HepG2 (cell line): Measurements from ENCODE around the gene MYO18A. TPM values are rescaled to one million over a fixed set of nuclear protein-coding genes. Genes with fewer than 3 reads are reported as not detected.

Experiments
- ARNT2 ChIP-seq: sonication (generic); formaldehyde crosslinking; IDR thresholded peaks from 2 replicates; pipeline ENCODE4 v1.8.0; 2022; ENCODE audit warnings: mild to moderate bottlenecking, low read depth, missing genetic modification reagents, moderate library complexity
- CREM ChIP-seq, 2 experiments: sonication (generic) in 1 of 2; formaldehyde crosslinking in 1 of 2; IDR thresholded peaks; 2 replicates each; pipeline versions ENCODE4 v1.4.0 to v1.6.1; 2016 to 2020; ENCODE audit warnings: antibody characterized with exemption in 1 of 2, mild to moderate bottlenecking in 1 of 2, missing genetic modification reagents in 1 of 2
- FOXK1 ChIP-seq: sonication (generic); formaldehyde crosslinking; IDR thresholded peaks from 2 replicates; pipeline ENCODE4 v1.4.0; 2020; ENCODE audit warnings: low read depth, missing genetic modification reagents, borderline replicate concordance
- GABPA ChIP-seq, 2 experiments: IDR thresholded peaks; 2 replicates each; pipeline ENCODE4 v1.6.1; 2011 to 2016; ENCODE audit warnings: low read depth in 2 of 2, low read length in 1 of 2, missing biosample characterization in 1 of 2, missing genetic modification characterization in 1 of 2
- JUN ChIP-seq: sonication (generic); formaldehyde crosslinking; IDR thresholded peaks from 2 replicates; pipeline ENCODE4 v1.4.0; 2020; ENCODE audit warnings: mild to moderate bottlenecking, missing genetic modification reagents
- KDM3A ChIP-seq: IDR thresholded peaks from 2 replicates; pipeline ENCODE4 v1.6.1; 2018; ENCODE audit warnings: low read depth, missing compliant biosample characterization
- KDM6A ChIP-seq: IDR thresholded peaks from 2 replicates; pipeline ENCODE4 v1.6.1; 2016; ENCODE audit warnings: low read depth
- SP2 ChIP-seq: sonication (generic); formaldehyde crosslinking; IDR thresholded peaks from 2 replicates; pipeline ENCODE4 v1.5.1; 2020; ENCODE audit warnings: mild to moderate bottlenecking, missing genetic modification reagents
- SP5 ChIP-seq: IDR thresholded peaks from 2 replicates; pipeline ENCODE4 v1.6.1; 2016; ENCODE audit warnings: low read depth, borderline replicate concordance
- TAF1 ChIP-seq: sonication (generic); formaldehyde crosslinking; IDR thresholded peaks from 2 replicates; pipeline ENCODE4 v1.4.0; 2020; ENCODE audit warnings: missing genetic modification reagents
- ZNF34 ChIP-seq: sonication (generic); formaldehyde crosslinking; IDR thresholded peaks from 2 replicates; pipeline ENCODE4 v1.4.0; 2020; ENCODE audit warnings: mild to moderate bottlenecking, missing genetic modification reagents, borderline replicate concordance
- ZNF510 ChIP-seq: sonication (generic); formaldehyde crosslinking; IDR thresholded peaks from 2 replicates; pipeline ENCODE4 v1.4.0; 2020; ENCODE audit warnings: low read depth, mild to moderate bottlenecking, missing genetic modification reagents
- ZNF775 ChIP-seq: sonication (generic); formaldehyde crosslinking; IDR thresholded peaks from 2 replicates; pipeline ENCODE4 v1.4.0; 2020; ENCODE audit warnings: missing genetic modification reagents, mild to moderate bottlenecking, moderate library complexity, borderline replicate concordance
- ZNF782 ChIP-seq: sonication (generic); formaldehyde crosslinking; IDR thresholded peaks from 2 replicates; pipeline ENCODE4 v1.4.0; 2020; ENCODE audit warnings: missing genetic modification reagents, mild to moderate bottlenecking, borderline replicate concordance
- ZNF788 ChIP-seq: sonication (generic); formaldehyde crosslinking; IDR thresholded peaks from 2 replicates; pipeline ENCODE4 v1.5.0; 2020; ENCODE audit warnings: mild to moderate bottlenecking, missing genetic modification reagents, borderline replicate concordance
- ZNF891 ChIP-seq: sonication (generic); formaldehyde crosslinking; IDR thresholded peaks from 2 replicates; pipeline ENCODE4 v1.5.0; 2020; ENCODE audit warnings: mild to moderate bottlenecking, missing genetic modification reagents
- polyA plus RNA-seq, 8 experiments: library from polyadenylated mRNA; depleted of rRNA in 3 of 8; stranded (reverse) in 7 of 8; unstranded in 1 of 8; fragments of >200 nt; fragmentation: Illumina TruSeq in 4 of 8; extraction: Trizol in 4 of 8; gene quantifications; 2 replicates each; pipeline versions ENCODE4 v1.2.1 to v1.2.3, GENCODE V29; 2011 to 2016; ENCODE audit warnings: low read depth in 4 of 8, missing spikeins in 1 of 8, mixed read lengths in 1 of 8; ENCODE audit not compliant: insufficient read depth in 1 of 8
- total RNA-seq, 5 experiments: library from RNA; depleted of rRNA; stranded (reverse); fragments of >200 nt; fragmentation: Illumina TruSeq; extraction: Trizol; gene quantifications; 2 replicates each; pipeline ENCODE4 v1.2.3, GENCODE V29; 2016; ENCODE audit warnings: low read depth in 1 of 5
- TF ChIP-seq, protein P1 (sequence below): sonication (generic); formaldehyde crosslinking; IDR thresholded peaks from 2 replicates; pipeline ENCODE4 v1.4.0; 2020; ENCODE audit warnings: missing genetic modification reagents, mild to moderate bottlenecking, borderline replicate concordance
- TF ChIP-seq, protein P2 (sequence below): sonication (generic); formaldehyde crosslinking; IDR thresholded peaks from 2 replicates; pipeline ENCODE4 v1.5.0; 2020; ENCODE audit warnings: mild to moderate bottlenecking, missing genetic modification reagents, borderline replicate concordance
- TF ChIP-seq, protein P3 (sequence below): IDR thresholded peaks from 2 replicates; pipeline ENCODE4 v1.6.1; 2016; ENCODE audit warnings: low read depth
- TF ChIP-seq, protein P4 (sequence below): IDR thresholded peaks from 2 replicates; pipeline ENCODE4 v1.6.1; 2016; ENCODE audit warnings: missing genetic modification reagents, missing compliant biosample characterization

The MYO18A gene
- total and polyA plus RNA-seq, 2 of the 13 experiments (the other 11 are each of a cell fraction or from before 2014, with no cell fraction given) = 16.8 to 24.8 TPM

DNA sequence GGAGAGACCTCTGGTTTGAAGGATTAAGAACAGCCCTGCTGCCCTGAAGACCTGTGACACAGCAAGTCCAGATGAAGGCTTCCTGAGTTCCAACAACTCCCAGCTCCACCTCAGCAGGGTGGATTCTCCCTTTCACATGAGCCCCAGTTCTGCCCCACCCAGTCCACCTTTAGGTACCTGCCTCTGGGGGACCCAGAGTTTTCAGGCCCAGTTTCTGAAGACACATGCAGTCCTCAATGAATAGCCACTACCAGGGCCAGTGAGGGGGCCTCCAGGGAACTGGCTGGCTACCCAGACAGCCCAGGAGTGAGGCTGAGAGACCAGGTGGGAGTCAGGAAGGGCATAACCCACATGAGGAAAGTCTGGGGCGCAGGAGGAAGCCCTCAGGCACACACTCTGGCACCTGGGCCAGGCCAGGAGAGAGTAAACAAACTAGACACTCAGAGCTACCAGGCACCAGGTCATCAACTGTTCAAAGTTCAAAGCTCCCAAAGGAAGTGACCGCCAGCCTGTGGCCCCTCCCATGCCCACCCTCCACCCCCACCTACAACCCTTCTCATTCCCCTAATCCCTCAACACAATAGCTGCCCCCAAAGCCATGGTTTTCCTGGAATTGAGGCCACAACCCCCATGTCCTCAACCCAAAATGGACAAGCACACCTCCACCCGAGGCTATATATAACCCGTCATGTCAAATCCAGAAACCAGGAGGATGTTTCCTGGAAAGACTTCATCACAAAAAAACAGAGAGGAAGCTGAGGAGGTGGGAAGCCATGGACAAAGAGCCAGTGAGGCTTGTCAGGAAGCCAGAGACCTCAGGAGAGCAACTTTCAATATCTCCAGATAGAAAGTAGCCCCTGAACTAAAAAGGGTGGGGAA, 2.1 kb downstream of the MYO18A start (continued):
- TF ChIP-seq ZNF775 (CRISPR knock-in tag) (peak; percentile 53; the same call in 1 of the 2 replicates), TAF1 (CRISPR knock-in tag) (peak; percentile 69), KDM3A (CRISPR knock-in tag) (peak; percentile 20; the same call in 1 of the 2 replicates), SP5 (CRISPR knock-in tag) (peak; percentile 63; the same call in 1 of the 2 replicates), ARNT2 (CRISPR knock-in tag) (peak; percentile 22; the same call in 1 of the 2 replicates), FOXK1 (CRISPR knock-in tag) (peak; percentile 73; the same call in 1 of the 2 replicates), ZNF891 (CRISPR knock-in tag) (peak; percentile 12; the same call in 1 of the 2 replicates), SP2 (CRISPR knock-in tag) (no peak), ZNF510 (CRISPR knock-in tag) (0 out of 2 replicates have a peak, but pooled peaks have one; percentile 53), GABPA (IDR thresholded peaks at IDR 0.05; ENCODE audit: low read depth, low read length) (no peak), GABPA (CRISPR knock-in tag; IDR thresholded peaks at IDR 0.05; ENCODE audit: low read depth) (peak; percentile 51; the same call in 1 of the 2 replicates), KDM6A (CRISPR knock-in tag) (peak; percentile 48; the same call in 1 of the 2 replicates), JUN (CRISPR knock-in tag) (0 out of 2 replicates have a peak, but pooled peaks have one; percentile 25), ZNF782 (peak; percentile 60; the same call in 1 of the 2 replicates), CREM (IDR thresholded peaks at IDR 0.05) (peak; percentile 36; the same call in 1 of the 2 replicates), CREM (CRISPR knock-in tag; IDR thresholded peaks at IDR 0.05) (no peak), ZNF788 (CRISPR knock-in tag) (peak; percentile 70; the same call in 1 of the 2 replicates), ZNF34 (0 out of 2 replicates have a peak, but pooled peaks have one; percentile 64)
- TF ChIP-seq, protein P1, sequence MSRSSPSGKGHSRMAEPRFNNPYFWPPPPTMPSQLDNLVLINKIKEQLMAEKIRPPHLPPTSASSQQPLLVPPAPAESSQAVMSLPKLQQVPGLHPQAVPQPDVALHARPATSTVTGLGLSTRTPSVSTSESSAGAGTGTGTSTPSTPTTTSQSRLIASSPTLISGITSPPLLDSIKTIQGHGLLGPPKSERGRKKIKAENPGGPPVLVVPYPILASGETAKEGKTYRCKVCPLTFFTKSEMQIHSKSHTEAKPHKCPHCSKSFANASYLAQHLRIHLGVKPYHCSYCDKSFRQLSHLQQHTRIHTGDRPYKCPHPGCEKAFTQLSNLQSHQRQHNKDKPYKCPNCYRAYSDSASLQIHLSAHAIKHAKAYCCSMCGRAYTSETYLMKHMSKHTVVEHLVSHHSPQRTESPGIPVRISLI = 0 out of 2 replicates have a peak, but pooled peaks have one; percentile 37
- TF ChIP-seq, protein P2, sequence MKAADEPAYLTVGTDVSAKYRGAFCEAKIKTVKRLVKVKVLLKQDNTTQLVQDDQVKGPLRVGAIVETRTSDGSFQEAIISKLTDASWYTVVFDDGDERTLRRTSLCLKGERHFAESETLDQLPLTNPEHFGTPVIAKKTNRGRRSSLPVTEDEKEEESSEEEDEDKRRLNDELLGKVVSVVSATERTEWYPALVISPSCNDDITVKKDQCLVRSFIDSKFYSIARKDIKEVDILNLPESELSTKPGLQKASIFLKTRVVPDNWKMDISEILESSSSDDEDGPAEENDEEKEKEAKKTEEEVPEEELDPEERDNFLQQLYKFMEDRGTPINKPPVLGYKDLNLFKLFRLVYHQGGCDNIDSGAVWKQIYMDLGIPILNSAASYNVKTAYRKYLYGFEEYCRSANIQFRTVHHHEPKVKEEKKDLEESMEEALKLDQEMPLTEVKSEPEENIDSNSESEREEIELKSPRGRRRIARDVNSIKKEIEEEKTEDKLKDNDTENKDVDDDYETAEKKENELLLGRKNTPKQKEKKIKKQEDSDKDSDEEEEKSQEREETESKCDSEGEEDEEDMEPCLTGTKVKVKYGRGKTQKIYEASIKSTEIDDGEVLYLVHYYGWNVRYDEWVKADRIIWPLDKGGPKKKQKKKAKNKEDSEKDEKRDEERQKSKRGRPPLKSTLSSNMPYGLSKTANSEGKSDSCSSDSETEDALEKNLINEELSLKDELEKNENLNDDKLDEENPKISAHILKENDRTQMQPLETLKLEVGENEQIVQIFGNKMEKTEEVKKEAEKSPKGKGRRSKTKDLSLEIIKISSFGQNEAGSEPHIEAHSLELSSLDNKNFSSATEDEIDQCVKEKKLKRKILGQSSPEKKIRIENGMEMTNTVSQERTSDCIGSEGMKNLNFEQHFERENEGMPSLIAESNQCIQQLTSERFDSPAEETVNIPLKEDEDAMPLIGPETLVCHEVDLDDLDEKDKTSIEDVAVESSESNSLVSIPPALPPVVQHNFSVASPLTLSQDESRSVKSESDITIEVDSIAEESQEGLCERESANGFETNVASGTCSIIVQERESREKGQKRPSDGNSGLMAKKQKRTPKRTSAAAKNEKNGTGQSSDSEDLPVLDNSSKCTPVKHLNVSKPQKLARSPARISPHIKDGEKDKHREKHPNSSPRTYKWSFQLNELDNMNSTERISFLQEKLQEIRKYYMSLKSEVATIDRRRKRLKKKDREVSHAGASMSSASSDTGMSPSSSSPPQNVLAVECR (CRISPR knock-in tag) = peak; percentile 72; the same call in 1 of the 2 replicates
- TF ChIP-seq, protein P3, sequence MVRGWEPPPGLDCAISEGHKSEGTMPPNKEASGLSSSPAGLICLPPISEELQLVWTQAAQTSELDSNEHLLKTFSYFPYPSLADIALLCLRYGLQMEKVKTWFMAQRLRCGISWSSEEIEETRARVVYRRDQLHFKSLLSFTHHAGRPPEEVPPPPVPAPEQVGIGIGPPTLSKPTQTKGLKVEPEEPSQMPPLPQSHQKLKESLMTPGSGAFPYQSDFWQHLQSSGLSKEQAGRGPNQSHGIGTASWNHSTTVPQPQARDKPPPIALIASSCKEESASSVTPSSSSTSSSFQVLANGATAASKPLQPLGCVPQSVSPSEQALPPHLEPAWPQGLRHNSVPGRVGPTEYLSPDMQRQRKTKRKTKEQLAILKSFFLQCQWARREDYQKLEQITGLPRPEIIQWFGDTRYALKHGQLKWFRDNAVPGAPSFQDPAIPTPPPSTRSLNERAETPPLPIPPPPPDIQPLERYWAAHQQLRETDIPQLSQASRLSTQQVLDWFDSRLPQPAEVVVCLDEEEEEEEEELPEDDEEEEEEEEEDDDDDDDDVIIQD (CRISPR knock-in tag) = peak; percentile 71; the same call in 1 of the 2 replicates
- TF ChIP-seq, protein P4, sequence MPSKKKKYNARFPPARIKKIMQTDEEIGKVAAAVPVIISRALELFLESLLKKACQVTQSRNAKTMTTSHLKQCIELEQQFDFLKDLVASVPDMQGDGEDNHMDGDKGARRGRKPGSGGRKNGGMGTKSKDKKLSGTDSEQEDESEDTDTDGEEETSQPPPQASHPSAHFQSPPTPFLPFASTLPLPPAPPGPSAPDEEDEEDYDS (CRISPR knock-in tag) = peak; percentile 42; the same call in 1 of the 2 replicates
